ENCODE results near the gene PES1. TPM values are rescaled to one million over a fixed set of nuclear protein-coding genes. Genes with fewer than 3 reads are reported as not detected.

PES1 gene
- total RNA-seq, 6 donors from 2014 or later: 27.2 to 66.9 (median 56.9) TPM

- no peaks in the 10 kb centered on the region for H3K27me3 ChIP-seq
- 93 to 94% methylated on average over 2 of the region's 2 CpGs for WGBS, 2 donors
- H3K4me3 ChIP-seq: no peak overlapping the region
- no peak for ATAC-seq (ENCODE audit: low FRiP score in 2 of 2)
- no peak overlapping the region for H3K27ac ChIP-seq
- no peak for TF ChIP-seq EP300 (IDR thresholded peaks at IDR 0.05)
- no peak for TF ChIP-seq CTCF (IDR thresholded peaks at IDR 0.05)
- TF ChIP-seq POLR2AphosphoS5 (IDR thresholded peaks at IDR 0.05): no peak
- TF ChIP-seq POLR2A (IDR thresholded peaks at IDR 0.05): no peak
- DNase-seq: no peak
- H3K9me3 ChIP-seq: no peaks in the 10 kb centered on the region
- no peaks in the 10 kb centered on the region for H3K36me3 ChIP-seq
- H3K4me1 ChIP-seq: peaks cover 34 to 44% (median 35%) of the 10 kb centered on the region in 4 donors
Observed at GRCh38 chr22:30604723-30605122, 13.0 kb upstream of the PES1 start.

GRCh38 chr22:30603801-30604200 lies 12.1 kb upstream of the PES1 start:
- 54 to 58% methylated on average over 3 of the region's 3 CpGs for WGBS, 2 donors
- DNase-seq (no peak), ATAC-seq (ENCODE audit: low FRiP score in 2 of 2) (no peak)
- no peaks in the 10 kb centered on the region for H3K9me3 ChIP-seq
- H3K36me3 ChIP-seq: no peaks in the 10 kb centered on the region
- H3K27me3 ChIP-seq: no peaks in the 10 kb centered on the region
- H3K4me1 ChIP-seq: peaks cover 28 to 36% (median 29%) of the 10 kb centered on the region in 4 donors
- TF ChIP-seq POLR2A (IDR thresholded peaks at IDR 0.05) (no peak), POLR2AphosphoS5 (IDR thresholded peaks at IDR 0.05) (no peak), CTCF (IDR thresholded peaks at IDR 0.05) (no peak), EP300 (IDR thresholded peaks at IDR 0.05) (no peak)
- no peak overlapping the region for H3K4me3 ChIP-seq
- no peak overlapping the region for H3K27ac ChIP-seq

GRCh38 chr22:30602049-30602448 lies 10.3 kb upstream of the PES1 start:
- ATAC-seq (ENCODE audit: low FRiP score in 2 of 2): no peak
- H3K27ac ChIP-seq: no peak overlapping the region
- DNase-seq: no peak

GRCh38 chr22:30601464-30601863 lies 9.8 kb upstream of the PES1 start:
- Histone ChIP-seq H3K36me3 (no peaks in the 10 kb centered on the region), H3K4me3 (no peak overlapping the region), H3K27me3 (no peaks in the 10 kb centered on the region), H3K4me1 (peaks cover 11 to 14% (median 12%) of the 10 kb centered on the region in 4 donors), H3K27ac (no peak overlapping the region), H3K9me3 (no peaks in the 10 kb centered on the region)
- ATAC-seq (ENCODE audit: low FRiP score in 2 of 2) (no peak), DNase-seq (no peak)
- WGBS, 2 donors: 78 to 89% methylated on average over 5 of the region's 5 CpGs
- TF ChIP-seq POLR2A (IDR thresholded peaks at IDR 0.05) (no peak), EP300 (IDR thresholded peaks at IDR 0.05) (no peak), POLR2AphosphoS5 (IDR thresholded peaks at IDR 0.05) (no peak), CTCF (IDR thresholded peaks at IDR 0.05) (no peak)

More at GRCh38 chr22:30602049-30602448, 10.3 kb upstream of the PES1 start:
- Histone ChIP-seq H3K36me3 (no peaks in the 10 kb centered on the region), H3K4me1 (peaks cover 11 to 19% (median 12%) of the 10 kb centered on the region in 4 donors), H3K9me3 (no peaks in the 10 kb centered on the region), H3K27me3 (no peaks in the 10 kb centered on the region), H3K4me3 (no peak overlapping the region)
- 60 to 63% methylated on average over 3 of the region's 3 CpGs for WGBS, 2 donors
- TF ChIP-seq EP300 (IDR thresholded peaks at IDR 0.05) (no peak), CTCF (IDR thresholded peaks at IDR 0.05) (peak in 1 of 6 experiments; percentile 19), POLR2AphosphoS5 (IDR thresholded peaks at IDR 0.05) (no peak), POLR2A (IDR thresholded peaks at IDR 0.05) (no peak)

- DNase-seq (no peak), ATAC-seq (ENCODE audit: low FRiP score in 2 of 2) (no peak)
- no peaks in the 10 kb centered on the region for H3K9me3 ChIP-seq
- no peak overlapping the region for H3K27ac ChIP-seq
- 47 to 55% methylated on average over 3 of the region's 3 CpGs for WGBS, 2 donors
- peaks cover 8 to 9% (median 8%) of the 10 kb centered on the region in 4 donors for H3K4me1 ChIP-seq
- H3K4me3 ChIP-seq: no peak overlapping the region
- H3K27me3 ChIP-seq: no peaks in the 10 kb centered on the region
- no peak for TF ChIP-seq POLR2A (IDR thresholded peaks at IDR 0.05)
- TF ChIP-seq EP300 (IDR thresholded peaks at IDR 0.05): no peak
- no peak for TF ChIP-seq POLR2AphosphoS5 (IDR thresholded peaks at IDR 0.05)
- no peak for TF ChIP-seq CTCF (IDR thresholded peaks at IDR 0.05)
- H3K36me3 ChIP-seq: no peaks in the 10 kb centered on the region
Observed at GRCh38 chr22:30600921-30601320, 9.2 kb upstream of the PES1 start.
